Activated naive CD8-positive, alpha-beta T cell treated with anti-CD3 and anti-CD28 coated beads, Interleukin-2, amount 10 ng/mL, durations not matched to agents 7 days and 5 days (primary cell): ENCODE results near the gene C2CD2. TPM values are rescaled to one million over a fixed set of nuclear protein-coding genes. Genes with fewer than 3 reads are reported as not detected.
"Not testable (repeated sequence)": the region's sequence is repeated elsewhere in the genome, so short reads cannot be mapped to it uniquely, and the experiment has no call there.

ENCODE experiments used
- ATAC-seq: fragments of 150-1000 bp; cut with Tn5 transposase; one replicate; pipeline ENCODE4 v1.10.0; 2021; ENCODE audit warnings: low read depth, moderate library complexity
- POLR2A ChIA-PET: fragments of 350-600 bp; sonication (Branson Sonifier 250); formaldehyde crosslinking; loops from one replicate; lab custom pipeline; 2021; ENCODE audit warnings: antibody characterized with exemption; lab: Charles Lee
- DNase-seq: peaks from one replicate; pipeline ENCODE4 v3.0.0; 2021
- H3K27ac Mint-ChIP-seq: one replicate; pipeline ENCODE4 v1.8.0; 2022; ENCODE audit warnings: mild to moderate bottlenecking, mixed read lengths
- H3K27me3 Mint-ChIP-seq: one replicate; pipeline ENCODE4 v1.8.0; 2022; ENCODE audit warnings: mild to moderate bottlenecking, moderate library complexity, mixed read lengths
- H3K36me3 Mint-ChIP-seq: one replicate; pipeline ENCODE4 v1.8.0; 2021; ENCODE audit warnings: mild to moderate bottlenecking, mixed read lengths
- H3K4me1 Mint-ChIP-seq: one replicate; pipeline ENCODE4 v1.8.0; 2021; ENCODE audit warnings: mixed read lengths
- H3K4me3 Mint-ChIP-seq: one replicate; pipeline ENCODE4 v1.8.0; 2022; ENCODE audit warnings: mild to moderate bottlenecking, moderate library complexity, mixed read lengths
- H3K9me3 Mint-ChIP-seq: one replicate; pipeline ENCODE4 v1.8.0; 2021; ENCODE audit warnings: mixed read lengths
- total RNA-seq, 2 experiments: library from RNA; stranded (reverse); gene quantifications; one replicate each; pipeline ENCODE4 v1.2.3, GENCODE V29; 2021

The C2CD2 gene
- 10 to 100 TPM in 1 of 2 experiments, 1 to 10 TPM in 1; 9.4 to 11.9 TPM for total RNA-seq

DNA sequence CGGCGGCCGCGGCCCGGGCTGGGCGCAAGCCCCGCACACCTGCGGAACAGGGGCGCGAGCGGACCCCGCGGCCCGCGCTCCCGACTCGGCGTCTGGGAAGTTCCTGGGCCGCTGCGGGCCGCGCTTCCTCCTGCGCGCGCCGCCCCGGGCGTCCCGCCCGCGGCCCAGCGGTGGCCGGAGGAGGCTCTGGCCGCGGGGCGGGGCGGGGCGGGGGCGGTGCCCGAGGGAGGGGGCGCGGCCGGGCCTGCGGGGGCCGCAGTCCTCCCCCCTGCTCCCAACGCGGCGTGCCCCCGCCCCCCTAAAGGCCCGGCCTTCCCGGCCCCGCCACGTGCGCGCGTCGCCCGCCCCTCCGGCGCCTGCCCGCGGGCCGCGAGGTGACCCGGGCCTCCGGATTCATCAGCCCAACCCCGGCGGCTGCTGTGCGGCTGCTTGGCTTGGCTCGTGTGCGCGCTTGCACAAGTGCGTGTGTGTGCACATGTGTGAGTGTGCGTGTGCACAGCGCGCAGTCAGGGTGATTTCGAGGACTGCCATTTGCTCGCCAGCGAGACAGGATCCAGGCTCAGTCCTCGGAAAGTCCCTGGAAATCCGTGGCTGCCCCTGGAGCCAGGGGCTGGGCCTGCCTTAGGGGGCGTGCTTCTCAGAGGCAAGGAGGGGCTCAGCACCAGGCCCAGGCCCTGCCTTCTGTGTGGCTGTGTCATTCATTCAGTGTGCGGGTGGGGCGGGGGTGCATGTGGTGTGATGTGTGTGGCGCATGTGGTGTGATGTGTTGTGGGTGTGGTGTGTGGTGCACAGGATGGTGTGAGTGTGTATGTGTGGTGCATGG lies at the start of gene C2CD2:
Gene C2CD2, minus strand, starts transcription at position 188 of the 823 bp plus-strand sequence. CDS start 370 bp downstream, outside the sequence.
- Mint-ChIP-seq H3K9me3 (no peaks in the 10 kb centered on the region), H3K27ac (peak within 1 kb of the TSS; percentile 17), H3K4me1 (peaks cover 13% of the 10 kb centered on the region), H3K27me3 (peaks cover 9% of the 10 kb centered on the region), H3K36me3 (no peaks in the 10 kb centered on the region), H3K4me3 (peak within 1 kb of the TSS; percentile 44)
- peak; percentile 48 for DNase-seq
- POLR2A ChIA-PET: no interaction called here
- ATAC-seq: peak; percentile 41

- POLR2A ChIA-PET: no interaction called here
- Mint-ChIP-seq H3K9me3 (no peaks in the 10 kb centered on the region), H3K4me3 (no peak overlapping the region), H3K36me3 (peaks cover 51% of the 10 kb centered on the region), H3K27me3 (no peaks in the 10 kb centered on the region), H3K4me1 (peaks cover 37% of the 10 kb centered on the region), H3K27ac (peak overlapping the region; percentile 11)
- DNase-seq: no peak
- no peak for ATAC-seq
These were observed 49.2 kb upstream of the C2CD2 start for GRCh38 chr21:42003051-42003461.

DNA sequence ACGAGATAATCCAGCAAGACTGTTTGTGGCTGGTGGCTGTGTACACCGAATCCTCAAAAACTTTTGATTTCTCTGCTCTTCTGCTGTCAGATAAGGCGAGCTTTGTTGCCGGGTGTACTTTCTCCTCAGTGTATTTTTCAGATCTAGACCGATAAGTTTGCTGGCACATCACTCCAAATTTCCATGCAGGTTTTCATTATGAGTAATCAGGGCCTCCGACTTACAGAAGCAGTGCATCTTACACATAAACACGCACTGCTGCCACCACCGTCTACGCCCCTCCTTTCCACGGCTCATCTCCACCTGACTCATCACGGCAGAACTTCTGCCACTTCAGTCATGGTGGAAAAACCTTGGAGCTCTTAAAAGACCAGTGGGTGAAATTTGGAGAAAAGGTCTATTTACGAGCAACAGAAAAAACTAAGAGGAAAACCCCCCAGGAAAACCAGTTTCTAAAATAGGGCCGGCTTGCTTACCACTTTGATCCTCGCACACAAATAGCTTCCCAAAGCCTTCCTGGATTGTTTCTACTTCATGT lies 48.7 kb upstream of the C2CD2 start:
- no peaks in the 10 kb centered on the region for H3K9me3 Mint-ChIP-seq
- peaks cover 32% of the 10 kb centered on the region for H3K4me1 Mint-ChIP-seq
- no peaks in the 10 kb centered on the region for H3K27me3 Mint-ChIP-seq
- H3K36me3 Mint-ChIP-seq: peaks cover 50% of the 10 kb centered on the region
- H3K27ac Mint-ChIP-seq: peak overlapping the region; percentile 7
- no peak overlapping the region for H3K4me3 Mint-ChIP-seq
- POLR2A ChIA-PET: no interaction called here
- ATAC-seq (peak; percentile 66), DNase-seq (no peak)

DNA sequence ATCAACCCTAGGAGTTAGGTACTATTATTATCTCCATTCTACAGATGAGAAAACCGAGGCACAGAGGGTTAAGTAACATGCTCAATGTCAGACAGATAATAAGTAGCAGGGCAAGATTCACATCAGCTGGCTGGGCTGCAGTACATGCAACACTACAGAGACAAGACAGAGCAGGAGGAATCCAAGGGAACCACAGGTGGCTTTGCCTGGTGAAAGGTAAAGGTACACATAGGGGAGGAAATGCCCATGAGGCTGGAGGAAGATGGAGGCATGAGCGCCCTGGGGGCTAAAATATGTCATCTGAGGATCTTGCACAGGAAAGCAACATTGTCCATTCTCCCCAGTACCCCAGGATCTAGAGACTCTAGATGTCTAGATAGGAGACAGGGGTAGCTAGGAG lies 48.0 kb upstream of the C2CD2 start:
- peaks cover 29% of the 10 kb centered on the region for H3K4me1 Mint-ChIP-seq
- peaks cover 53% of the 10 kb centered on the region for H3K36me3 Mint-ChIP-seq
- peaks cover under 1% of the 10 kb centered on the region for H3K9me3 Mint-ChIP-seq
- no peak overlapping the region for H3K27ac Mint-ChIP-seq
- POLR2A ChIA-PET: no interaction called here
- H3K4me3 Mint-ChIP-seq: no peak overlapping the region
- no peak for ATAC-seq
- H3K27me3 Mint-ChIP-seq: no peaks in the 10 kb centered on the region
- no peak for DNase-seq

GRCh38 chr21:42000908-42001307 lies 47.1 kb upstream of the C2CD2 start:
- peaks cover 25% of the 10 kb centered on the region for H3K4me1 Mint-ChIP-seq
- H3K27me3 Mint-ChIP-seq: no peaks in the 10 kb centered on the region
- H3K36me3 Mint-ChIP-seq: peaks cover 58% of the 10 kb centered on the region
- H3K9me3 Mint-ChIP-seq: peaks cover 6% of the 10 kb centered on the region
- H3K4me3 Mint-ChIP-seq: no peak overlapping the region
- ATAC-seq (no peak), DNase-seq (no peak)
- H3K27ac Mint-ChIP-seq: no peak overlapping the region
- POLR2A ChIA-PET: no interaction called here

DNA sequence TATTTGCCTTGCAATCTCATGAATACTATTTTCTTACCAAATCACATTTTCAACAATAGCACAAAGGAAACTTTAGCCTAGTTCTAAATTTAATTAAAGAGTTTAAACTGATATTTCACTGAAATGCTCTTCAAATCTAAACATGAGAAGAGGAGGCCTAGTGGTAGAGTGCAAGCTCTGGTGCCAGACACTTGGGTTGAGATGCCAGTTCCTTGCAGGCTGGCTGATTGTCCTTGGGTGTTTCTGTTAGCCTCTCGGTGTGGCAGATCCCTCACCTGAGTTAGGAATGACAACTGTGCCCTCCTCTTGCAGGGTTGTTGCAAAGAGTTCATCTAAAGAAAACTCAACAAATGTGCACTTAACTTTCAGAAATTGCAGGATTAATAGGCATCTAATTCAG lies 43.8 kb upstream of the C2CD2 start:
- Mint-ChIP-seq H3K36me3 (peaks cover 76% of the 10 kb centered on the region), H3K27ac (no peak overlapping the region), H3K4me3 (no peak overlapping the region), H3K27me3 (no peaks in the 10 kb centered on the region), H3K9me3 (peaks cover 10% of the 10 kb centered on the region), H3K4me1 (peaks cover 9% of the 10 kb centered on the region)
- ATAC-seq: no peak
- DNase-seq: no peak
- POLR2A ChIA-PET: no interaction called here

DNA sequence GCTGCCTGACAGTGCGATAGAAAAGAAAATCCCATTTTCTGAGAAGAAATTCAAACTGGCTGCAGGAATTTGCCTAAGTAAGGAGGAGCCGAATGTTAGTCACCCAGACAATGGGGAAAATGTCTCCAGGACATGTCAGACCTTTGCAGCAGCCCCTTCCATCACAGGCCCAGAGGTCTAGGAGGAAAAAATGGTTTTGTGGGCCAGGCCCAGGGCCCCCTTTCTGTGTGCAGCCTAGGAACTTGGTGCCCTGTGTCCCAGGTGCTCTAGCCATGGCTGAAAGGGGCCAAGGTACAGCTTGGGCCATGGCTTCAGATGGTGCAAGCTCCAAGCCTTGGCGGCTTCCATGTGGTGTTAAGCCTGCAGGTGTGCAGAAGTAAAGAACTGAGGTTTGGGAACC lies 41.8 kb upstream of the C2CD2 start:
- peaks cover 10% of the 10 kb centered on the region for H3K9me3 Mint-ChIP-seq
- H3K36me3 Mint-ChIP-seq: peaks cover 77% of the 10 kb centered on the region
- POLR2A ChIA-PET: no interaction called here
- DNase-seq: no peak
- H3K27me3 Mint-ChIP-seq: no peaks in the 10 kb centered on the region
- ATAC-seq: no peak
- no peak overlapping the region for H3K27ac Mint-ChIP-seq
- H3K4me1 Mint-ChIP-seq: no peaks in the 10 kb centered on the region
- H3K4me3 Mint-ChIP-seq: no peak overlapping the region

- H3K4me1 Mint-ChIP-seq, DNase-seq, H3K27me3 Mint-ChIP-seq, POLR2A ChIA-PET, H3K9me3 Mint-ChIP-seq, H3K4me3 Mint-ChIP-seq, H3K27ac Mint-ChIP-seq, ATAC-seq: not testable (repeated sequence)
- H3K36me3 Mint-ChIP-seq: peaks cover 69% of the 10 kb centered on the region
These were observed 40.8 kb upstream of the C2CD2 start for GRCh38 chr21:41994613-41995012.

- Mint-ChIP-seq H3K4me3 (no peak overlapping the region), H3K27ac (no peak overlapping the region), H3K9me3 (peaks cover 10% of the 10 kb centered on the region), H3K36me3 (peaks cover 64% of the 10 kb centered on the region), H3K27me3 (no peaks in the 10 kb centered on the region), H3K4me1 (no peaks in the 10 kb centered on the region)
- DNase-seq: no peak
- ATAC-seq: no peak
- POLR2A ChIA-PET: no interaction called here
These were observed 39.9 kb upstream of the C2CD2 start for GRCh38 chr21:41993744-41994143.

DNA sequence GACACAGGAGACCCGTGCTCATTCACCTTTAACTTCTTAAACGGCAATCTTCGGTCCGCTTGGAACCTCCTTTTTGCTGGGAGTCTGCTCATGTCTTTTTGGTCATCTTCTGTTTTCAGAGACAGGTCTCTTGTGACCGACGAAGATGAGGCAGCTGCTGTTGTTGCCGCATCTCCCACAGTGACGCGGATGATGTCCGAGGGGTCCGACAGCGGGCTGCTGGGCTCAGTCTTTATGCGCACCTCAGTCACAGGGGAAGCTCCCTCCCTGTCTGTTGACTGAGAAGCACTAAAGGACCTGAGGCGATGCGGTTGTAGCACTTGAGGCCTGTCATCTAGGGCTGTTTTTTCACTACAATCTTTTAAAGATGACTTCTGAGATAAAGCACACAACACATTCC lies 38.8 kb upstream of the C2CD2 start:
- no peaks in the 10 kb centered on the region for H3K4me1 Mint-ChIP-seq
- H3K36me3 Mint-ChIP-seq: peaks cover 57% of the 10 kb centered on the region
- H3K9me3 Mint-ChIP-seq: peaks cover 10% of the 10 kb centered on the region
- DNase-seq (no peak), ATAC-seq (no peak)
- no peak overlapping the region for H3K4me3 Mint-ChIP-seq
- H3K27ac Mint-ChIP-seq: no peak overlapping the region
- POLR2A ChIA-PET: no interaction called here
- H3K27me3 Mint-ChIP-seq: no peaks in the 10 kb centered on the region

DNA sequence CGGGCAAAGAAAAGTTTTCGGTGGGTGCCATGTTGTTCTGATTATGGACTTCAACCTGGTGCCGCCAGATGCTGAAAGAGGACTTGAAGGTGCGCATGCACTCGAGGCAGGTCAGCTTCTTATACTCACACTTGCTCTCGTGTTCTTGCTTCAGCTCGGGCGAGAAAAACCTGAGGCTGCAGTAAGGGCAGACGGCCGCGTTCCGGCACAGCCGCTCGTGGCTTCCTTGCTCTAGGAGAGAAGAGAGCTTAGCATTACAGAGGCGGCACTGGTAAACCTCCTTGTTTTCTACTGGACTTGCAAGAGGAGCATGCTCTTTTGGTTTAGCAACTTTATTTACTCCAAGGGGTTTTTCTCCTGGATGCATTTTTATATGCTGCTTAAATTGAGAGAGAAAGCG lies 37.8 kb upstream of the C2CD2 start:
- ATAC-seq: no peak
- Mint-ChIP-seq H3K36me3 (peaks cover 48% of the 10 kb centered on the region), H3K4me3 (no peak overlapping the region)

DNA sequence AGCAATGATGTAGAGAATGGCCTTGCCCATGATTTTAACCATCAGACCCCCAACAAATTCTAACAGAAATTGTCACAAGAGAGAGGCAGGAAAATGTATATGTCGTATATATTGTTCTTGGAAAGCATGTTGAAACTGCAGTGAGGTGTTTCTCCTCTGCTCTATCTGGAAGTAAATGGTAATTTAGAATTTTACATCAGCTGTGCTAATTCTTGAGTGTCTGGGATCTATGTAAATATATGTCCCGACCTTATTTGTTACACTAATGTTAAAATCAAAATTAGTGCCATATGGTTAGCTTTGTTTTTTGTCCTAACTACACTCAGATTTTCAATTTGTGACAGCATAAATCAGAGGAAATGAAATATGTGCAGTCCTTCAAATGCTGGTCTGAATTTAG lies 35.9 kb upstream of the C2CD2 start:
- peaks cover 32% of the 10 kb centered on the region for H3K36me3 Mint-ChIP-seq
- H3K9me3 Mint-ChIP-seq: no peaks in the 10 kb centered on the region
- DNase-seq (no peak), ATAC-seq (no peak)
- POLR2A ChIA-PET: no interaction called here
- no peaks in the 10 kb centered on the region for H3K27me3 Mint-ChIP-seq
- peaks cover 2% of the 10 kb centered on the region for H3K4me1 Mint-ChIP-seq
- H3K27ac Mint-ChIP-seq: no peak overlapping the region
- no peak overlapping the region for H3K4me3 Mint-ChIP-seq

More for the DNA sequence above, 37.8 kb upstream of the C2CD2 start:
- Mint-ChIP-seq H3K27me3 (no peaks in the 10 kb centered on the region), H3K4me1 (no peaks in the 10 kb centered on the region), H3K9me3 (peaks cover 8% of the 10 kb centered on the region), H3K27ac (no peak overlapping the region)
- POLR2A ChIA-PET: no interaction called here
- no peak for DNase-seq

DNA sequence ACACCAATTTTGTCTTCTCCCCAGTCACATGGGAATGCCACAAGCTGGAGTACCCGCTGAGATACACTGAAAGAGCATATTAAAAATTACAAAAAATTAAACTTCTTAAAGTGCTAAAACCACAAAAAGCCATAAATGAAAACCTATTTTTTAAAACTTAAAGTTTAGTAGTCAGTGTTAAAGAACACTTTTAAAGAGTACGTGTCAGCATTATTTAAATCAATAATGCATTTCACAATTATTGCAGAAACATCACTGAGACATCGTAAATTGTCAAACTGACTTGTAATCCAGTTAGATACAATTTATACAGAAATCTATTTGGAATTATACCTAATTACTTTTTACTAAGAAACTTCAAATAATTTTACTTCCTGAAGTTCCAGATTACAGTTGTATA lies 33.5 kb upstream of the C2CD2 start:
- H3K27me3 Mint-ChIP-seq: no peaks in the 10 kb centered on the region
- H3K4me3 Mint-ChIP-seq: no peak overlapping the region
- H3K27ac Mint-ChIP-seq: no peak overlapping the region
- DNase-seq (no peak), ATAC-seq (no peak)
- H3K9me3 Mint-ChIP-seq: no peaks in the 10 kb centered on the region
- H3K36me3 Mint-ChIP-seq: peaks cover 16% of the 10 kb centered on the region
- POLR2A ChIA-PET: no interaction called here
- H3K4me1 Mint-ChIP-seq: peaks cover 2% of the 10 kb centered on the region
